Measurements from ENCODE around the gene HPS5.

- no peak for TF ChIP-seq CTCF (IDR thresholded peaks at IDR 0.05)
- TF ChIP-seq POLR2A (IDR thresholded peaks at IDR 0.05) = no peak
Observed at GRCh38 chr11:18368221-18368620, 46.3 kb upstream of the HPS5 start.
